Dedifferentiated amniotic fluid mesenchymal stem cell (primary cell): ENCODE data around the gene LYSMD1.
"Not testable (repeated sequence)": the region's sequence is repeated elsewhere in the genome, so short reads cannot be mapped to it uniquely, and the experiment has no call there.

ENCODE experiments used
- DNase-seq: peaks from one replicate; pipeline ENCODE4 v3.0.0-alpha.2; 2016; ENCODE audit errors: extremely low spot score

The LYSMD1 gene, protein sequence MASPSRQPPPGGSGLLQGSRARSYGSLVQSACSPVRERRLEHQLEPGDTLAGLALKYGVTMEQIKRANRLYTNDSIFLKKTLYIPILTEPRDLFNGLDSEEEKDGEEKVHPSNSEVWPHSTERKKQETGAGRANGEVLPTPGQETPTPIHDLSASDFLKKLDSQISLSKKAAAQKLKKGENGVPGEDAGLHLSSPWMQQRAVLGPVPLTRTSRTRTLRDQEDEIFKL

DNA sequence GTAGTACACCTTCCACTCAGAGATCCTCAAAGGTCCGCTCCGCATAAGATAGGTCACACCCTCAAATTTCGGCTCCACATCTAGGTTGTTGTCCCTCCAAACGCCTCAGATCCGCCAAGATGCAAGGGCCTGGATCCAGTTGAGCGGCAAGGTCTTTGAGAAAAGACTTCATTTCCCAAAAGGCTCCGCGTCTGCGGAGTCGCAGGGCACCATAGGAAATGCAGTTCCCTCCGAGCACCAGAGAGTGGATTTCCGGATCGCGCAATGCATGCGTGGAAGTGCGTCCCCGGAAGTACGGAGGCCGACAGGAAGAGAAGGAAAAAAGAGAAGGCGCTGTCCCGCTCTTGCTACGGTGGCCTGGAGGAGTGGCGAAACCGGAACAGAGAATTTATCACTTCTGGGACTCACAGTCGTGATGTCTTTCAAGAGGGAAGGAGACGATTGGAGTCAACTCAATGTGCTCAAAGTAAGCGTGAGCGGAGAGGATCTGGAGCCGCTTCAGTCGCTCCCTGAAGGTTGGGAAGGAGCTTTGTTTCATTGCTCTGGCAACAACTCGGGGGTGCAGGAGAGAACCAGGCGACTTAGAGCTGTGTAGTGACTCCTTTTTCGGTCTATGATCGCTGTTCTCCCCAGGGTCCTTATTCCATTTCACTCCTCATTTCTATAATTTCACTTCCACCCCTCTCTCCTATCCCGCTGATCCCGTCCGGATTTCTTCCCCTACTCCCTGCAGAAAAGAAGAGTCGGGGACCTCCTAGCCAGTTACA lies at the start of gene LYSMD1, which contains the start of gene SCNM1:
Gene LYSMD1 (minus strand): TSS at position 165 of the 767 bp plus-strand sequence. CDS start 644 bp downstream, outside the sequence.
Gene SCNM1 (plus strand): TSS at position 407 of the 767 bp plus-strand sequence. CDS start 9 bp downstream, at position 416.
- peak; percentile 99 for DNase-seq

DNA sequence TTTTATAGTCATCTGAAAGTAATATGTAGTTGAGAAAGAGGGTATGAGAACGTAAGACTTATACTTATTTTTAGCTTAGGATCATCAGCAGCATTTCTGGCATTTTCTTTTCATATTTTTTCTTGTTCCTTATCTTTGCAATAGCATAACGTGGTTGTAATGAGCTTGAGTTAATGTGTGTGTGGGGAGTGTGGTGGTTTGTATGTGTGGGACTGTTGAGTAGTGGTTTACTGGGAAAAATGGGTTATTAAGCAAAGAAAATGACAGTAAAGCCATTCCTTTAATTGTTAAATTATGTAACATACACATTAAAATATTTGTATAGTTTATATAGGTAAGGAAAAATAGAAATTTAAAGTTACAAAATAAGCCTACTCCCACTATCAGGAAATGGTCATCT lies 47.9 kb upstream of the LYSMD1 start:
- no peak for DNase-seq

DNA sequence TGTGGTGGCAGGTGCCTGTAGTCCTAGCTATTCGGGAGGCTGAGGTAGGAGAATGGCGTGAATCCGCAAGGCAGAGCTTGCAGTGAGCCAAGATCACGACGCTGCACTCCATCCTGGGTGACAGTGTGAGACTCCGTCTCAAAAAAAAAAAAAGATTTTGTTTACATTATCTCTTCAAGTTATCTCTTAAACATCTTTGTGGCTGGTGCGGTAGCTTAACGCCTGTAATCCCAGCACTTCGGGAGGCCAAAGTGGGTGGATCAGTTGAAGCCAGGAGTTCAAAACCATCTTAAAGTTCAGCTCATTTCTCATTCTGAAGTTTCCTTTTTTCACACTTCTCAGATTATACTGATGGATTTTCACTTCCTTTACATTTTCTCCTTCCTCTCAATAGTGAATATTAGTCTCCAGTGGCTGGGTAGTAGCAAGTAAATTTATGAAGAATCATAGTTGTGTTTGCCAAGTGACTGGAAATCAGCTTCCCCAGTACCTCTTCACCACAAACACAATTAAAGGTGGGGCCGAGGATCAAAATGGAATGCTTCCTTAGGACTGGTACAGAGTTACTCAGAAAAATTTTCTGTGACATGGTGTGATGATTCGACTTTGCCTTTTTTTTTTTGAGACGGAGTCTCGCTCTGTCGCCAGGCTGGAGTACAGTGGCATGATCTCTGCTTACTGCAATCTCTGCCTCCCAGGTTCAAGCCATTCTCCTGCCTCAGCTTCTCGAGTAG lies 46.4 kb upstream of the LYSMD1 start:
- no peak for DNase-seq

DNA sequence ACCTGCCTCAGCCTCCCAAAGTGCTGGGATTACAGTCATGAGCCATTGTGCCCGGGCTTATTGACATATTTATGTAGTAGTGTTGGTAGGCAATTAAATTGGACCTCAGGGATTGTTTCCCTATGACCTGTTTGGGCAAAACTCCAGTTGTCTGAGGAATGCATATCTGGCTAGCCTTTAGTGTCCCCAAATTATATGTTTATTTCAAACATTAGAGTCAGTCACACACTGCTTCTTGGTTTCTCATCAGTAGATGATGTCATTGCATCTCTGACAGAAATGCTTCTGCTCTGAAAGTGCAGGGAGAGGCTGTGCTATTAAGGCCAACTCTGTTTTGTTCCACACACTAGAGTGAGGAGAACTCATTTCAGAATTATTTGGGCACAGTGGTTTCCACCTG lies 45.1 kb upstream of the LYSMD1 start:
- no peak for DNase-seq

DNA sequence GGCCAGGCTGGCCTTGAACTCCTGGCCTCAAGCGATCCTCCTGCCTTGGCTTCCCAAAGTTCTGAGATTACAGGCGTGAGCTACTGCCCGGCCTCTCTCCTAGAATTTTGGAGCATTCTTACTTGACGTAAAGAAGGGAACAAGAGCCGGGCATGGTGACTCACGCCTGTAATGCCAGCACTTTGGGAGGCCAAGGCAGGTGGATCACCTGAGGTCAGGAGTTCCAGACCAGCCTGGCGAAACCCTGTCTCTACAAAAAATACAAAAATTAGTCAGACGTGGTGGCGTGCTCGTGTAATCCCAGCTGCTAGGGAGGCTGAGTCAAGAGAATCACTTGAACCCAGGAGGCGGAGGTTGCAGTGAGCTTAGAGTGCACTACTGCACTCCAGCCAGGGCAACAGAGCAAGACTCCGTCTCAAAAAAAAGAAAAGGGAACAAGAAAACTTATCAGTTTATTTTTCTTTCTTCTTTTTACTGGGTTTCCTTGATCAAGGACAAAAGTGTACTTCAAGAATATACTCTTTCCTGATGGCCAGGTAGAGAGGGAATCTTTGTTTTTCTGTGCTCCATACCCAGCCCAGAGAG lies 39.8 kb upstream of the LYSMD1 start:
- not testable (repeated sequence) for DNase-seq

DNA sequence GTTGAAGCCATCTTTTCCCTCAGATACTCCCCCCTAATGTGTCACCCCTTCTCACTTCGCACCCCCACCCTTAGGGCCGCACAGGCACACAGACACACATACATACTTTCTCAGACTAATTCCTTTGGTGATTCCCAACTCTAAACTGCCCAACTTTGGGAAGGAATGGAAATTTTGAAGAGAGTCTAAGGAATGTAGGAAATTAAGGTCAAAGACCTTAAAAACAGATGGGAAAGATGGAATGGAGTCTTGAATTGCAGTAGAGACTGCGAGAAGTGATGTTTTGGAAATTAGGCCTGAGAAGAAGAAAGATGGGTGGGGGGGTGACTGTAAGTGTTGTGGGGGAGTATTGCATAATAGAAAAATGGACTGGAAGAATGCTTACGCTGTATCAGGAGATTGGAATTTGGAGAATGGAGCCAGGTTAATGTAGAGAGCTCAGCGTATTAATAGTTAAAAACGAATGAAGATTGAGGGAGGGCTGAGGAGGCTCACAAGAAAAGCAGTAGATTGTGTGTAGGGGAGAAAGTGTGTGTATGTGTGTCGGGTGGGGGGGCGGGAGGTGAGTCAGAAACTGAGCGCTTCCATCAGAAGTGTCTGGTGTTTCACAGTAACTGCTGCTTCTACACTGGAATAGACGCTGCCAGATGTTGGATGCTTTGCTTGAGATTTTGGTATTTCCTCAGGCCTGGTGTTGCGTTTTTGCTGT lies 34.3 kb upstream of the LYSMD1 start:
- peak; percentile 62 for DNase-seq

DNA sequence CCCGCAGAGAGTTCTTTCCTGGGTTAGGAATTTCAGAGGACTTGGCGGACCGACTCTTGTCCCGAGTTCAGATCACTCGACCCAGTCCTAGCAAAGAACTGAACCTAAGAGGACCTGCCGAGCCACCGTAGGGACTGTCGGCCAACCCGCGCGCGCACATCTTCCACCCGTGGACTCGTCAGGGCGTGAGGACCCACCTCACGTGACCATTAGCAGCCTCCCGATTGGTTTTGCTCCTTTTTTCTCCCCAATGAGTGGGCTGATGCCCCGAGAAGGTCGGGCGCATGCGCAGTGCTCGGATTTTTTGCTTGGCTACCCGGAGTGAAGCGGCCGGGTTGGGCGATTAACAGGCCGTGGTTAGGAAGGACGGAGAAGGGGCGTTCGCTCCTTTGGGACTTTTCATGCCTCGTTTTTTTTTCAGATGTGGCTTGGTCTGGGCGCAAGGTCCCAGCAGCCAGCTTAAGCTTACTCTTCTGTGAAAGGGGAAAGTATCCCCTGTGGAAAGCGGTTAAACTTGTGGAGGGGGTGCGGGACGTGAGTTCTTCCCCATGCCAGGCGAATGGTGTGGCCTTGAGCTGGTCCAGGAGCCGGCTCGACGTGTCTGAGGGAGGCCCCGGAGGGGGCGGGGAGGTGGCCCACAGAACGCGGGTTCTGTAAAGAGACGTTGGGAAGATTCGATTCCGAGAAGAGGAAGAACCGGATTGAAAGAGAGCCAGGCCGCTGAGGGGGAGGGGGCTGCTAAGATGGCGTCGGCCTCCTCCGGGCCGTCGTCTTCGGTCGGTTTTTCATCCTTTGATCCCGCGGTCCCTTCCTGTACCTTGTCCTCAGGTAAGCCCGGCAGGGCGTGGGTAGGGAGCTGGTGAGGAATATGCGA lies 32.8 kb upstream of the LYSMD1 start, which contains the start of gene PIP5K1A:
Gene PIP5K1A (plus strand): TSS at position 299 of the 874 bp plus-strand sequence. CDS start 445 bp downstream, at position 744.
- peak; percentile 99 for DNase-seq

DNA sequence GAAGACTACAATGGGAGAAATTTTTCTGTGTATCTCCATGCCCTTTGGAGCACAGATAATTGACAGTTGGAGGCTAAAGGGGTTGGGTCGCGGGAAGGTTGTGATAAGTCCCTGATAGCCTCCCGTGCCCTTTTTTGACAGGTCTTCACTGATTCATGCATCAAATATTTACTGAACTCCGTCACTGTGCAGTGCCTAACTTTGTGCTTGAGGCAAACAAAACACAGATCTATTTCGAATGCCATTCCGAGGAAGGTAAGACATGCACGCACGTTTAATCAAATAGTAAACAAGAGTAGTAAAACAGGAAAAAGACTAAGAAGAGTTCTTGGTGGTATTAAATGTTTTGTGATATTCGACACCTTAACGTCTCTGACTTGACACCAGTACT lies 32.2 kb upstream of the LYSMD1 start:
- DNase-seq: no peak

DNA sequence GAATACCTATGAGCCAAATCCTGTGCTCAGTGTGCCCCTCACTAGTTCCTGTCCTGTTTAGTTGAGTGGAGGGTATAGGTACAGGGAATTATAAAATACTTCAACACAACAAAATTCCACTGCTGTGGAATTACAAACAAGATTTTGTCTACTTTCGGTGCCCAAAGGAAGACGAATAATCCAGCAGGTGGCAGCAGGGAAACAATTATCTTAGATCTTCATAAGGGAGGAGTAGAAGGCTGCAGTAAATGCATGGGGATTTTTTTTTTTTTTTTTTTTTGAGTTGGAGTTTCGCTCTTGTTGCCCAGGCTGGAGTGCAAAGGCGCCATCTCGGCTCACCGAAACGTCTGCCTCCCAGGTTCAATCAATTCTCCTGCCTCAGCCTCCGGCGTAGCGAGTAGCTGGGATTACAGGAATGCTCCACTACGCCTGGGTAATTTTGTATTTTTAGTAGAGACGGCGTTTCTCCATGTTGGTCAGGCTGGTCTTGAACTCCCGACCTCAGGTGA lies 30.6 kb upstream of the LYSMD1 start:
- peak; percentile 85 for DNase-seq

DNA sequence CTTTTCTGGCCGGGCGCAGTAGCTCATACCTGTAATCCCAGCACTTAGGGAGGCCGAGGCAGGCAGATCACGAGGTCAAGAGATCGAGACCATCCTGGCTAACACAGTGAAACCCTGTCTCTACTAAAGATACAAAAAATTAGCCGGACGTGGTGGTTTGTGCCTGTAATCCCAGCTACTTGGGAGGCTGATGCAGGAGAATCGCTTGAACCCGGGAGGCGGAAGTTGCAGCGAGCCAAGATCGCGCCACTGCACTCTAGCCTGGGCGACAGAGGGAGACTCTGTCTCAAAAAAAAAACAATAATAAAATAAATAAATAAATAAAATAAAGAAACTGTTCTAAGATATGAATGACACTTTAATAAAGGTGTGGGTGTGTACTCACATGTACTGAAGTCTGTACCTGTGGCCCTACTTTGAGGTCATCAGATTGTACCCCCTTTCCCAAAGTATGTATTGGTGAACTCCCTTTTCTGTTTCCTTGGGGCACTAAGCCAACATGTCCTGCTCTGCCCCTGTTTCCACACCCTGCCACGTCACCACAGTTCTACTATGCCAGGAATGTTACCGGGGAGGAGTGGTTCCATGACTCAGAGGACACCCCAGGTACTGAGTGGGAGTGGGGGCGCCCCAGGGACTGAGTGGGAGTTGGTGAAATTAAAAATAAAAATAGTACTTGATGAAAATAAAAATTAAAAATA lies 29.3 kb upstream of the LYSMD1 start:
- peak; percentile 70 for DNase-seq

DNA sequence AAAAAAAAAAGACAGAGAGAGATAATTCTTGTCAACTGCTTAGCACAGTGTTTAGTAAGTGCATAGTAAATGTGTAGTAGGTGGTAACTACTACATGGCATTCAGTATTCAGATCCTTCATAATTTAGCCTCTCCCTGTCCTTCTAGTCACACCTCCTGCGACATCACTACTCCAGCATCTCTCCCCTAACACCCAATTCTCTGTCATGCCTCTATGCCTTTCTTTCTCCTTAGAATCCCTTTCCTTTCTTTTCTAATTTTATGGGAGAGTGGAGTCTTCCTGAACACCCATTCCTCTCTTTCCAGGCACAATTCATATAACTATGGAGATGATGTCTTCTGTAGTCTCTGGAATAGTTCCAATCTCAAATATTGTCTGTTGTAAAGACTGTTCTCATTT lies 28.2 kb upstream of the LYSMD1 start:
- no peak for DNase-seq

DNA sequence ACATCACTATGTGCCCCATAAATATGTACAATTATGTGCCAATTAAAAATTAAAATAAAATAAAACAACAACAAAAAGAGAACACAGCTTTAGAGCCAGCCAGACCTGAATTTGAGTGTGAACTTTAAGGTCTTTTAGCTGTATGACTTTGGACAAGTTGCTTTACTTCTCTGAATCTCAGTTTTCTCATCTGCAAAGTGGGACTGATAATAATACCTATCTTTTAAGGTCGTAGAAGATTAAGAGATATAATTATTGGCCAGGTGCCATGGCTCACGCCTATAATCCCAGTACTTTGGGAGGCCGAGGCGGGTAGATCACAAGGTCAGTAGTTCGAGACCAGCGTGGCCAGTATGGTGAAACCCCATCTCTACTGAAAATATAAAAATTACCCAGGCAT lies 27.6 kb upstream of the LYSMD1 start:
- DNase-seq: no peak

DNA sequence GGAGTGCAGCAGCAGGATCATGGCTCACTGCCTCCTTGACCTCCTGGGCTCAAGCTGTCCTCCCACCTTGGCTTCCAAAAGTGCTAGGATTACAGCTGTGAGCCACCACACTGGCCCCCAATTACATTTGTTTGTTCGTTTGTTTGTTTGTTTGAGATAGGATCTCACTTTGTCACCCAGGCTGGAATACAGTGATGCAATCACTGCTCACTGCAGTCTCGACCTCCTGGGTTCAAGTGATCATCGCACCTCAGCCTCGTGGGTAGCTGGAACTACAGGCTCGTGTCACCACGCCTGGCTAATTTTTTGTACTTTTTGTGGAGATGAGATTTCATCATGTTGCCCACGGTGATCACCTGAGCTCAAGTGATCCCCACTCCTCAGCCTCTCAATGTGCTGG lies 26.3 kb upstream of the LYSMD1 start:
- no peak for DNase-seq

DNA sequence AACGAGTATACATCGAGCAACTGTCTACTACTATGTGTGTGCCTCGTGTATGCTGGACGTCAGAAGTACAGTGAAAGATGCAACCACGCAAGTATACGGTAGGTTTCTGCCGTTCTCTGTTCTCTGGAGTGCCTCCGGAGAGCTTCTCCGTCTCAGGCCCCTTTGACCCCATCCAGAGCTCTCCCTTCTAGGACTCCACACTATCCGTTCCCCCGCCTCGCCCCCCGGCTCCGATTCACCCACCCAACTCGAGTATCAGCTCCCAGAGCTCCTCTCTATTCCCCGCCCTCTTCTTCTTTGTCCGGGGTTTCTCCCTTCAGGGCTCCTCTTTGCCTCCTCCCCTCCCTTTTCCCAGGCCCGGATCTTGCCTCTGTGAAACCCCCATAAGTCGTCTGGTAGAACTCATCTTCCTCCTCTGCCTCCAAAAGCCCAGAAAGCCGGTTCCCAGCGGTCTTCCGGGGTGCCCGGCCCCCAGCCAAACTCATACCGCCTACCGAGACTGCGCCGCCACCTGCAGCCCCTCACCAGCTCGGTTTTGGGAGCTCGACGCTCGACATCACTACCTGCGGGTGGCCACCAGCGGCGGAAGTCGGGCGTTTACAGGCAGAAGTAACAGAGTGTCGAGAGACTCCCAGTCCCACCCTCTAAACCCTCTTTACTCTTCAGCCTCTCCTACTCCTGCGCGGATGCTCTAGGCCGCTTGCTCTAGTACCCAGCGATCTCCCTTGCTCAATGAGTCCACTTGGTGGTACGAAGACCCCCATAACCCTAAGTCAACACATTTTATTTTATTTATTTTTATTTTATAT lies 24.1 kb upstream of the LYSMD1 start, which contains the start of gene VPS72:
Gene VPS72 (minus strand): TSS at position 561 of the 809 bp plus-strand sequence. CDS start 76 bp downstream, at position 485.
- DNase-seq: peak; percentile 91

DNA sequence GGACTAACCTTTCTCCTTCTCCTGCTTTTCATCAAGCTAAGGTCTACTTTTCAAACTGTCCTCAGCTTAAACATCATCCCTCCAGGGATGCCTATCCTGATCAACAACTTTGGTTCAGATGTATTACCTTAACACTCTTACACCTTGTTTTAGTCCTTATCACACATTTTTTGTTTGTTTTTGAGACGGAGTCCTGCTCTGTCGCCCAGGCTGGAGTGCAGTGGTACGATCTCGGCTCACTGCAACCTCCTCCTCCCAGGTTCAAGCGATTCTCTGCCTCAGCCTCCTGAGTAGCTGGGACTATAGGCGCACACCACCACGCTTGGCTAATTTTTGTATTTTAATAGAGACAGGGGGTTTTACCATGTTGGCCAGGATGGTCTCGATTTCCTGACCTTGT lies 23.0 kb upstream of the LYSMD1 start:
- DNase-seq: not testable (repeated sequence)

DNA sequence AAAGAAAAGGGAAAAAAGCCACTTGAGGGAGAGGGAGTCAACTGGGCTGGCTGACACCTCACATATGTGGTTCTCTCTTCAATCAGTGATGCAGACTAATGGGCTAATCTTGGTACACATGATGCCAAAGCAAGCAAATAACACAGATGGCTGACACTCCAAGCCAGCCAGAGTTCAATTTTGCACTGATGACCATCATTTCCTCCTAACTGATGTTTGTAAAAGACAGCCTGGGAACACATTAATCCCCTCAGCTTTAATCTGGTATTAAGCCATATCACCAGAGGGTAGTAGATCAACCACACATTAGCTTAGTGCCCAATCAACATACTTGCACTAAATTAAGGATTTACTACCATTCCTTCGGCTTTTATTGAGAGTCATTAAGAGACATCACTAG lies 21.5 kb upstream of the LYSMD1 start:
- DNase-seq: no peak

DNA sequence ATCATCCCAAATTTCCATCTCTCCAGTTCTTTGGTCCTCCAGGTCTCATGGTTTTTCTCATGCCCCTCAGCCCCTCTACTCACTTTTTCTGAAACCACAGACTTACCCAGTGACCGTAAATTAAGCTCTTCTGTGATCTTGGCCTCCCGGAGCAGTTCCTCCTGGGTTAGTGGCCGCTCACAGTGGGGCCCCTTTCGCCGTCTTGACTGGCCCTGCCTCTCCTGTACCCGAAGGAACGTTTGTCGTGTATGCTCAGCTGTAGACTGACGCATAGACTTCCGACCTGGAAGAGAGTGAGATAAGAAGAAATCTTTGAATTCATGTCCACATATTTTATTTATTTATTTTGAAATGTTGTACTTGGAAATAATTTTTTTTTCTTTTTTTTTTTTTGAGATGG lies 18.5 kb upstream of the LYSMD1 start:
- DNase-seq: no peak

DNA sequence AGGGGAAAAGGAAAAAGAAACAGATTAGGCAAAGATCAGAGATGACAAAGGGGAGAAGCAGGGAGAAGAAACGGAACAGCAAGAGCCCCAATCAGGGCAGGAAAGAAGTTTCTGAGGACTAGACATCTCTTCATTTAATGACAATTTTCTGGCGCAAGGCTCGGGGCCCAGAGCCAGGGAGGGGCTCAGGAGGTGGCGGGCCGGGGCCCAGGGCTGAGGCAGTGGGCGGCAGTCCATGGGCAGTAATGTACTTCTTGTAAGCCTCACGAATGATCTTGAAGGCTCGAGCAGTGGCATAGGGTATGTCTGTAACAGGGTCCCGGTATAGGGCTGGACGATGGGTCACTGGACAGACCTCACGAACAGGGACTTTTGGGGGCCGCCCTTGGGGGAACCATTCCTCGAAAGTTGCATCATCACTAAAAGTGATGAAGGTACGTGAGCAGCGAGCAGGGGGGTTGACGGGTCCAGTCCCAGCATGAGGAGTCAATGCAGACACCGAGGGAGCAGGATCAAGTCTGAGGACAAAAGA lies 10.9 kb upstream of the LYSMD1 start:
- no peak for DNase-seq
